Measurements from ENCODE around the gene MRPL20.

The MRPL20 gene

DNA sequence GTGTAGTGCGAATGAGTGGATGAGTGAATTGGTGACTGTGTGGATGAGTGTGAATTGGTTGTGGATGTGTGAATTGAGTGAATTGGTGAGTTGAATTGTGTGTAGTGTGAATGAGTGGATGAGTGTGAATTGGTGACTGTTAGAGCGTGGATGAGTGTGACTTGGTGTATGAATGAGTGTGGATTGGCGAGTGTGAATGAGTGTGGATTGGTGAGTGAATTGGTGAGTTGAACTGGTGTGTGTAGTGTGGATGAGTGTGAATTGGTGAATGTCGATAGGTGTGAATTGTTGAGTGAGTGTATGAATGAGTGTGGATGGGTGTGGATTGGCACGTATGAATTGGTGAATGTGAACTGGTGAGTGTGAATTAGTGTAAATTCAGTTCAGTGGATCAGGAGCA lies 39.8 kb downstream of the MRPL20 start:
- CTCF ChIA-PET = no interaction called here
- no peak overlapping the region for H3K27ac ChIP-seq
- DNase-seq (ENCODE audit: low spot score) = no peak
- POLR2A ChIA-PET (ENCODE audit: low non-redundant PET) = no interaction called here
- TF ChIP-seq CTCF (conservative IDR thresholded peaks at IDR 0.05; ENCODE audit: low read depth) = no peak

DNA sequence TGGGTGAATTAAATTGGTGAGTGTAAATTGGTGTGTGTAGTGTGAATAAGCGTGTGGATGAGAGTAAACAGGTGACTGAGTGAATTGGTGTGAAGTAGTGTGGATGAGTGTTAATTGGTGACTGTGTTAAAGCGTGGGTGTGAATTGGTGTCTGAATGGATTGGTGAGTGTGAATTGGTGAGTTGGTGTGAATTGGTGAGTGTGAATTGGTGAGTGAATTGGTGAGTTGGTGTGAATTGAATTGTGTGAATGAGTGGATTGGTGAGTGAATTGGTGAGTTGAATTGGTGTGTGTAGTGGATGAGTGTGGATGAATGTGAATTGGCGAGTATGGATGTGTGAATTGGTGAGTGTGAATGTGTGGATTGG lies 40.4 kb downstream of the MRPL20 start:
- H3K27ac ChIP-seq = no peak overlapping the region
- no peak for DNase-seq (ENCODE audit: low spot score)
- TF ChIP-seq CTCF (conservative IDR thresholded peaks at IDR 0.05; ENCODE audit: low read depth) = no peak
- POLR2A ChIA-PET (ENCODE audit: low non-redundant PET) = no interaction called here
- CTCF ChIA-PET = no interaction called here

DNA sequence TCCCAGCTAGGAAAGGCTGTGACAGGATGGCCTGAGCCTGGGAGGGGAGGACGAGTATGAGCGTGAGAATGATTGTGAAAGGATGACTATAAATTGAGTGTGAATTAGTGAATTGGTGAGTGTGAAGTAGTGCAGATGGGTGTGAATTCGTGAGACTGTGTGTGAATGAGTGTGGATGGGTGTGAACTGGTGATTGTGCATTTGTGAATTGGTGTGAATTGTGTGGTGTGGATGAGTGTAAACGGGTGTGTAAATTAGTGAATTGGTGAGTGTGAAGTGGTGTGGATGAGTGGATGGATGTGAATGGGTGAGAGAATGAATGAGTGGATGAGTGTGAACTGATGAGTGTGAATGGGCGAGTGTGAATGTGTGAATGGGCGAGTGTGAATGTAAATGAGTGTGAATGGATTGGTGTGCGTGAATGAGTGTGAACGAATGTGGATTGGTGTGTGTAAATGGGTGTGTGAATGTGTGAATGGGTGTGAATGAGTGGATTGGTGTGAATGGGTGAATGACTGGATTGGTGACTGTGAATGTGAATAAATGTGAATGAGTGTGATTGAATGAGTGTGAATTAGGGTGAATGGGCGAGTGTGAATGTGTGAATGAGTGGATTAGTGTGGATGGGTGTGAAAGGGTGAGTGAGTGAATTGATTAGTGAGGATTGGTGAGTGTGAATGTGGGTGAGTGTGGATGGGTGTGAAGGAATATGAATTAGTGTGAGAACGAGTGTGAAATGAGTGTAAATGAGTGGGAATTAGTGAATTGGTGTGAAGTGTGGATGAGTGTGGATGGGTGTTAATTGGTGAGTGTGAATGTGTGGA lies 41.0 kb downstream of the MRPL20 start:
- no peak for TF ChIP-seq CTCF (conservative IDR thresholded peaks at IDR 0.05; ENCODE audit: low read depth)
- ChIA-PET CTCF (no interaction called here), POLR2A (ENCODE audit: low non-redundant PET) (no interaction called here)
- no peak for DNase-seq (ENCODE audit: low spot score)
- no peak overlapping the region for H3K27ac ChIP-seq

DNA sequence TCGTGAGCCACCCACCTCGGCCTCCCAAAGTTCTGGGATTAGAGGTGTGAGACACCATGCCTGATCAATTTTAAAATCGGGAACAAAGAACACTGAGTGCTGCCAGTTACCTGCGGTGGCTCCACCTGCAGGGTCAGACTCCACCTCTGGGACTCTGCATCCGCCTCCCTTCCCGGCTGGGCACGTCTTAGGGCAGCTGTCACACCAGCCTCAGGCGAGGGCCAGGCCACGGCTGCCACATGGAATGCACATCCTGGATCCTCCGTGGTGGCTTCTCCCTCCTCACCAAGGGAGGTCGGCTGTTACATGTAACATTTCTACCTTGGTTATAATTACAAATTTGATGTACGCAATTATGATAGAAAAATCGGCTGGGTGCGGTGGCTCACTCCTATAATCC lies 42.8 kb downstream of the MRPL20 start:
- POLR2A ChIA-PET (ENCODE audit: low non-redundant PET) = no interaction called here
- CTCF ChIA-PET = no interaction called here
- no peak for TF ChIP-seq CTCF (conservative IDR thresholded peaks at IDR 0.05; ENCODE audit: low read depth)
- no peak for DNase-seq (ENCODE audit: low spot score)
- no peak overlapping the region for H3K27ac ChIP-seq

GRCh38 chr1:1361982-1362423 lies 45.1 kb downstream of the MRPL20 start:
- no peak overlapping the region for H3K27ac ChIP-seq
- POLR2A ChIA-PET (ENCODE audit: low non-redundant PET) = no interaction called here
- no peak for DNase-seq (ENCODE audit: low spot score)
- no peak for TF ChIP-seq CTCF (conservative IDR thresholded peaks at IDR 0.05; ENCODE audit: low read depth)
- CTCF ChIA-PET = no interaction called here

DNA sequence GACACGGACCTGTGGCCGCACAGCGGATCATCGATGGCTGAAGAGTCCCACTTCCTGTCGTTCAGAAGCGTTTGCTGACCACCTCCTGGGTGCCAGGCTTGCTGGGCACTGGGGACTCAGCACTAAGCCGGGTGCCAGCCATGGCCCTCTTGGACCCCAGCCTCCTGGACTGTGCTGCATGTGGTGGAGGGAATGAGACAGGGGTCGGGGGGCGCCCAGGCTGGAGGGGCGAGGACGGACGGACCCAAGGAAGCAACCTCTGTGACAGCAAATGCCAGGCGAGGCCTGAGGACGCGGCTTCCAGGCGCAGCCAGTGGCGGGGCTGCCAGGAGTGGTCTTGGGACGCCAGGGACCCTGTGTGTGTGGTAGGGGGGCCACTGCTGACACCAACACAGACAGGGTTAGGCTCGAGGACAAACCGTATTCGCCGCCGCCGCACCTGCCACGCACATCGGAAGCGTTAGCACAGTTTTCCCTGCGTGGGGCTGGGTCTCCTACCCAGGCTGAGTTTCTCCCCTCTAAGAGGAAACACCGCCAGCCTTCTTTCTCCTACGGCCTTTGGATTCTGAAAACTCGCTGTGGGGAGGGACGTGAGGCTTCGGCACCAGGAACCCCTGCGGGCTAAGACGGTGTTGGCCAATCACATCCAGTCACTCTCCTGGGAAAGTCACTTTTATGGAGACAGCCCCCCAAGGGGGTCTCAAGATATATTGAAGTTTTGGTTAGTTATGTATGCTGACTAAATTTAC lies 45.7 kb downstream of the MRPL20 start:
- ChIA-PET POLR2A (ENCODE audit: low non-redundant PET) (no interaction called here), CTCF (no interaction called here)
- DNase-seq (ENCODE audit: low spot score) = no peak
- no peak for TF ChIP-seq CTCF (conservative IDR thresholded peaks at IDR 0.05; ENCODE audit: low read depth)
- peak overlapping the region; percentile 54; the same call in 1 of the 2 replicates for H3K27ac ChIP-seq

Data from RWPE1 (cell line).